Hepatic stellate cell (primary cell): ENCODE results near the gene ADARB2.

Source experiments
- DNase-seq: peaks from one replicate; pipeline ENCODE4 v3.0.0; 2011; ENCODE audit warnings: low spot score

ADARB2 gene

DNA sequence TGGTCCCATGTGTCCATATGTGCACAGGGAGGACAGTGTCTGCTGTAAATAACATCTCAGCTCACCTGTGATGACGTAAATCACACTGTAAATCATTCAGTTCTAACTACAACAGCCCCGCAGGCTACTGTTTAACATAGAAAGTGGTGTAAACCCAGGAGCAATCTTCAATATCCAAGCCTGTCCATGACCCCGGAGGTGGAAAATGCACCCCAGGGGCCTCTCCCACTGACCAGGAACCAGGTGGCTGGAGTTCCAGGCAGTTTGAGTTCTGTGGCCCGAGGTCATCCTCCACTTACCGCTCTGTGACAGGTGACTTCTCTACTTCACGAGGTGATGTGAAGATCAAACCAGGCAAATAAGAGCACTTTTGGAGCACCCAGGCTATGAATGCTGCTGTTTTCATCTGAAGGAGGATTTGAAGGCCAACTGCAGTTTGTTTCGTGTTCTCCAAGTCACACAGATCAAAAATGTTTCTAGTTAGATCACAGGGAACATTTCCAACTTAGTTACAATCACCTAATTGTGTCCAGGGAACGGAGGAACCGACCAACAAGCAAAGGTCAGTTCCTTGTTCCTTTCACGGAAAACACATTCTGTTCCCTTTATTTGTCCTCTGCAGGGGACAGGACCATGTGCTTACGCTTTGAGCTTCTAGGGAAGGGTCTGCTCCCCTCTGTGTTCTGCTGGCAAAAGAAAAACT is 549.3 kb downstream of the ADARB2 start:
- no peak for DNase-seq

DNA sequence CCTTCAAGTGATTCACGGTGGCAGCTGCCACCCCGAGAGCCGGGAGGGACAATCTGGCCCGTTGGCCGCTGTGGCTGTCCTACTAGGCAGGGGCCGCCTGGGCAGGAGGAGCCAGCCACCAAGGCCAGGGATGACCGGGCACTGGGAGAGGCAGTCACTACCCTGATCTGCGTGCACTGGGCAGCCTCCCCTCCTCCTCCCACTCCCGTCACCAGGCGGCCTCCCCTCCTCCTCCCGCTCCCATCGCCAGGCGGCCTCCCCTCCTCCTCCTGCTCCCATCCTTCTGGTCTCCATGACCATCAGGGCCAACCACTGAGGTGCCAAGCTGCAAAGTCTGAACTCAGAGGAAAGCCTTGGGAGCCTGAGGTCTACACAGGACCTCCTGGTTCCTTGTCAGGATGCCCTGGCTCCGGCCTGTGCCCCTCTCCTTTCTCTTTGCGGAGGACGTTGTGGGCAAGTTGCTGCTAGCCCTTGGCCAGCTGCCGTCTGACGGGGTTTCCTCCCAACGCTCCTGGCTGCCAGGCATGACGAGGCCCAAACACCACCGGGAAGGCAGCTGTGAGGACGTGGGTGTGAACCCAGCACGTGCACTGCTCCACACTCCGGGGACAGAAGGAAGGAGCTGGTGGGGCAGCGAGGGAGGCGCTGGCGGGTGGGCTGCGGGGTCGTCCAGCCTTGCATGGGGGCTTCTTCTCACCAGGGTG is 550.0 kb downstream of the ADARB2 start:
- no peak for DNase-seq

DNA sequence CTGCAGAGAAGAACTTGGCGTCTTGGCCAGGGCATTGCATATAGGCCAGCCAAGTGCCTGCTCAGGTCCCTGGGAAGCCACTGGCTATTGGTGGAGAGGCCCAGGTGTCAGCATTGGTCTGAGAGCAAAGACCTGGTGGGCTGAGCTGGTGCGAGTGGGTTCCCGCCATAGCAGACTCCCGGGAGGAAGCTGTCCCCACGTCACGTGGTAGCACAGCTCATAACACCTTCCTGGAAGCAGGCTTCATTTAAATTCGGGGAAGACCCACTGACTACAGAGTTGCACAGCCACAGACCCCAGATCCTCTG is 550.7 kb downstream of the ADARB2 start:
- DNase-seq, result no peak

DNA sequence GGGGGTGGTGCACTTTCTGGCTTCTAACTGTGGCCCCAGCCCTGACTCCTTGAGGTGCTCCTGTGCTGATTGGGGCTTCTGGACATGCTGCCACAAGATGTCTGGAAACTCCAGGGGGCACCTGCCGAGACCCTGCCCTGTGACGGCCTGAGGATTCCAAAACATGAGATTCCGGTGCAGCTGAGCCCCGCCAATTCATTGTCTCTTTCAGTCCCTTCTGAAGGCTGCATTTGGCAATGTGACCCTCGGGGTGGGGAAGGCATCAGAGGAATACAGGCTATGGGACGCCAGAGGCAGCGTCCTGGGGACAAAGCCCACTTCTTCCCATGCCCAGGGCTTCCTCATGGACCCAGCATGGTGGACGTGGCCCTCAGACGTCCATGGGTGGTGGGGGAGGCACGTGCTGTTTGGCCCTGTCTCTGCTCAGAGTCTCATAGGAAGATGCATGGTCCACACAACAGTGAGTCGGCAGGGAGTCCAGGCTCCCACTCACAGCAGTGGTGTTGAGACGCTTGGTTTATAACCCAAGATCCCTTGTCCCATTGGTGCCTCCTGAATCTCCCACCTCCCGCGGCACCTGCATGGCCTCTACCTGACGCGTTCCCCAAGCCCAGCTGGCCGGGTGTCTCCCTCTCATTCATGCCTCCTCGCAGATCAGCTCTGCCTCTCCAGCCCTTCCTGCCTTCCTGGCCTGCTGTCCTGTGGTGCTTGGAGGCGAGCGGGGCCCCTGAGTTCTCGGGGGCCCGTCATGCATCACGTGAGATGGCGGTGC is 551.2 kb downstream of the ADARB2 start:
- no peak for DNase-seq

DNA sequence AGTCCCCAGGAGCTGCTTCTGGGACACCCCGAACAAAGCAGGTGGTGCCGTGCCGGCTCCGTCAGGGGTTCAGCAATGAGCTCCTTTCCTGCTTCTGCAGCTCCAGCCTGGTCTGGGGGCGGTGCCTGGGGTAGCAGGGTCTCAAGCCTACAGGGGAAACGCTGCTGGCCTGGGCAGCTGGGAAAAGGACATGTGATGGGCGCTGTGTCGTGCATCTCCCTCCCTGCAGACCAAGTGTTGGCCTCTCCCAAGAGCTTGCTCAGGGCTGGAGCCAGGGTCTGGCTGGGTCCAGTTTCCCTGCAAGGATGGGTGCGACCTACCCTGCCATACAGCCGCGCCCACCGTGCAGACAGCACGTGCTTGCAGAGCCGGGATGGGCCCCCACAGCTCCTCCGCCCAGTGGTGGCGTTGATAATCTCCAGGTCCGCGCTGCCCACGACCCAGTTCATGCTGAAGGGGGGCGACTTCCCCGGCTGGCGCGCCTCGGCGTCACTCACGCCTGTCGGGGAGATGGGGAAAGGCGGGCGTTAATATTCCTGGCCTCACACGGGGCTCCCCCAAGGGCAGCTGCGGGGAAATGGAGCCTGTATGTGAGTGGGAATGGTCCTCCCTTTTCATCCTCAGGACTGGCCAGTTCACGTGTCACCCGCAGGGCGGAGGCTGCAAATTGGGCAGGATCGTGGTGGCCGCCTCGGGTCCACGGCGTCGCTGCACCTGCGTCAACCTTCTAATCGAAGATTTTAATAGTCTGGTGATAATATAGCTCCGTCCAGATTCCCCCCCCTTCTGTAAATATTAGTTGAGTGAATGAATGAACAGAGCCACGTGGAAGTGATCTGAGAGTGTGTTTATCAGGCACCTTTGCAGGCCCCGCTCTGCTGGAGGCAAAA is 552.5 kb downstream of the ADARB2 start:
- DNase-seq, result no peak

DNA sequence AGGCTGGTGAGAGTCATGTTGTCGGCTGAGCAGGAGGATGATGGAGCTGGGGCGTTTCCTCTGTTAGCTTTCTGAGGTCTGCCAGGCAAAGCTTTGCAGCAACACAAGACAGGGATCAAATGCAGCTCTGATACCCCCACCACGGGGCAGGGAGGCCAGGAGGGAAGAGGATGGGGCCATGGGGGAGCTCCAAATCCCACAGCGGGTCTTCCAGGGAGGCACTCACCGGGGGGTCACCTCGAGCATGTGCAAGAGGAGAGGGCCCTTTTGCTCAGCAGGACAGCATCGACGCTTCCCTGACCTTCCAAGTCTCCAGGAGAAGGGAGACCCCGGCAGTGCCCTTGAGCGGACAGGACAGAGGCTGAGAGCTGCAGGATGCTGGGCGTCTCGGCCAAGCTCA is 553.6 kb downstream of the ADARB2 start:
- DNase-seq, result no peak

DNA sequence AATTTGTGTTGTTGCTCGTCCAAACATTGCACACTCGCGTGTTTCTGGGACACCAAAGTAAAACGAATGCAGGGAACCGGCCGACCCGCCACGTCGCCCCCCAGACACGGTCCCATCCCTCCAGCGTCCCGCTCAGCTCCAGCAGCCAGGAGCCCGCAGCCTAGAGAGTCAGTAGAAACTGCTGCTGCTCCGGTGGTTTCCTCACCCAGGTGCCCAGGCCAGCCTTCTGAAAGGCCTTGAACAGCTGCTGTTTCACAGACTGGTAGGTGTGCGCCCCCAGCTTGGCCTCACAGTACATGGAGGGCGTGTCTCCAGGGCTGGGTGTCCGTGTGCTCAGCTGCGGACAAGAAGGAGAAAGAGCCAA is 554.3 kb downstream of the ADARB2 start:
- no peak for DNase-seq

DNA sequence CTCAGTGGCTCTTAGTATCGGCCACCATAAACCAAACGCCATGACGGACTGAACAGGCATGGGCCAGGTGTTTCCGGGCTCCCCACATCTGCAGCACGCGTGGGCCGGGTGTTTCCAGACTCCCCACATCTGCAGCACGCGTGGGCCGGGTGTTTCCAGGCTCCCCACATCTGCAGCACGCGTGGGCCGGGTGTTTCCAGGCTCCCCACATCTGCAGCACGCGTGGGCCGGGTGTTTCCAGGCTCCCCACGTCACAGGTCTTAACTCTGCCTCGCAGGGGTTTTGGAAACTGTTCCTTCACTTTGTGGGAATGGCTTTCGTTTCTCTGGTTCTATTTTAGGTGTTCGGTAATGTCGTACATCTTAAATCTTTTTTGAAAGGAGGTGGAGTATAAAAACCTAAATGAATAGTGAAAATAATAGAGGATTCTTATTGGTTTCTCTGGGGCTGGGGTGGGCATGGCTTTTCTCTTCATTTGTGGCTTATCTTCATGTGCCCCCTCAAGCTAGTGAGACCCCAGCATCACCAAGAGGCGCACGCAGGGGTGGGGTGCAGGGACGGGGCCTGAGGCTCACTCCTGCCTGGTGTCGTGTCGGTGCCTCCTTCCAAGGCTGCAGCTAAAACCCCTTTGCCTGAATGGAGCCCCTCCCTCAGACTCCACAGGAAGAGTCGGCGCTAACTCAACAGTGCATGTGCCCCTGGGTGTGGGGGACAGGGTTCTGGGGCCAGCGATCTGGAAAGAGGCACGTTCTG is 554.9 kb downstream of the ADARB2 start:
- no peak for DNase-seq

DNA sequence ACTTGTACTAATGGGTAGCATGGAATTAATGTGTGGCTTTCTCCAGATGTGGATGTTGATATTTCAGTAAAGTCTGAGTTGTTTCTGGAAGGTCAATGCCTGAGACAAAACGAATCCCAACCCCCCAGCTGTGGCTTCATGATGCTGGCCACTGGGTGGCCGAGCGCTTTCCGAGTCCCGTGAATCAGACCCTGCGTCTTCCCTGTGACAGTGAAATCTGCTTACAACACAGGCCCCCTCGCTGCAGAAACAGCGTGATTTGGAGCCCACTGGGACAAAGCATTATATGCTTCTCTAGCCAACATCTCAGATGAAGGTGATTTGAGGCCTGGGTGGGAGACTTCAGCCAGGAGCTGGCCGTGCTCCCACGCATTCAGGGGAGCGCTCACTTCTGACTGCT is 556.5 kb downstream of the ADARB2 start:
- DNase-seq, result peak; percentile 34

DNA sequence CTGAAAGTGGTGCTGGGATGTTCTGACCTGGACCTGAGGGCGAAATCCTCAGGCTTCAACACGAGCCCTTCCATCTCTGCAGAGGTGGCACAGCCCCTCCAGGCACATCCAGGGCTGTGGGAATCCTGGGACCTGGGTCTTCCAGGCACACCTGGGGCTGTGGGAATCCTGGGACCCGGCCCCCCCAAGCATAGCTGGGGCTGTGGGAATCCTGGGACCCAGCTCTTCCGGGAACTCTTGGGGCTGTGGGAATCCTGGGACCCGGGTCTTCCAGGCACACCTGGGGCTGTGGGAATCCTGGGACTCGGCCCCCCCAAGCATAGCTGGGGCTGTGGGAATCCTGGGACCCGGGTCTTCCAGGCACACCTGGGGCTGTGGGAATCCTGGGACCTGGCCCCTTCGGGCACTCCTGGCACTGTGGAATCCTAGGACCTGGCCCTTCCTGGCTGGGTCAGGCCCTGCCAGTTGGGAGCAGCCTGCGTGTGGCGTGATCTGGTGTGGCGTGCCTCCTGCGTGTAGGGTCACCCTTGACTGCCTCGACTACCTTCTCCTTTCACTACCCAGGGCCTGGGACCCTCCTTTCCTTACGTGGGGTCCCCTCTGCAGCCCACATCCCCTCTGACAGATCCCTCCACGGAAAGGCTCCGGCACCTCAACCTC is 557.1 kb downstream of the ADARB2 start:
- no peak for DNase-seq

DNA sequence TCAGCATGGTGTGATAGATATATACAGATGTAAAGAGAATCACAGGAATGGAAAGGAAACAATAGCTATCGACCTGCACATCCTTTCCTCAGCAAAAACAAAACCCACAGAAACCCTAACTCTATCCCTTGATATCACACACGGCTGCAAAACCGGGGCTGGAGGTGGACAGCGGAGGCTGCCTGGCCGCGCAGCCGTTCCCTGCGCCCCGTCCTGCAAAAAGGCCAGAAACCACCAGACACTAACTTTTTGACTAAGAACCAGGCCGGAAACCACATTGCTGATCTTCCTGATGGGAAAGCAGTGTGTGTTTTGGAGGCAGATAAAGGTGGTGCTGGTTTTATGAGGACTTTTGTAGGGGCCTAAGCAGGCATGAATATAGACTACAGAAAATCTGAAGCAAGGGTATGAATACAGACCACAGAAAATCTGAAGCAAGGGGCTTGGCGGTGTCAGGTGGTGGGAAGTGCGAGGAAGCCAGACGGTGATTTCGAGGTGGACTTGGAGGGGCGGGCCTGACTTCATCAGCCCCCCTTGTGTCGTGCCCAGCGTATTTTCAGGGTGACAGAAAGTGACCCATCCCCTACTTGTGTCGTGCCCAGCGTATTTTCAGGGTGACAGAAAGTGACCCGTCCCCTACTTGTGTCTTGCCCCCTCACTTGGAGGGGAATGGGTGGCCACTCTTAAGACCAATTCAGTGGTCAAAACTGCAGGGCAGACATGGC is 557.8 kb downstream of the ADARB2 start:
- no peak for DNase-seq

DNA sequence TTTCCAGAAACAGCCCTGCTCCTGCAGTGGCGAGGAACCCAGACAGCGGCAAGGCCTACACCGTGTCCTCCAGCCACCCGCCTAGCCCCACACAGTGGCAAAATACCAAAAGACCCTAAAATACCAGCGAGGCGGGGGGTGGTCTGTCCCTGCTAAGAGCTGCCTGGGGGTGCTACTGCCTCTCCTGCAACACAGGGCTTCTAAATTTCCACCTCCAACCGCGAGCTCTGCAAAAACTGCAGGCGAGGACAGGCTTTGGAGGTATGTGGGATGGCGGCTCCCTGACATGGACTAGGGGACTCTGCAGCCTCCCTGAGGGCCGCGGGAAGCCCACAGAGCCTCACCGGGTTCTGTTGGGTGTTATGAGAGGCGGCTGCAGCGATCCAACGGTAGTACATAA is 558.8 kb downstream of the ADARB2 start:
- DNase-seq, result no peak

DNA sequence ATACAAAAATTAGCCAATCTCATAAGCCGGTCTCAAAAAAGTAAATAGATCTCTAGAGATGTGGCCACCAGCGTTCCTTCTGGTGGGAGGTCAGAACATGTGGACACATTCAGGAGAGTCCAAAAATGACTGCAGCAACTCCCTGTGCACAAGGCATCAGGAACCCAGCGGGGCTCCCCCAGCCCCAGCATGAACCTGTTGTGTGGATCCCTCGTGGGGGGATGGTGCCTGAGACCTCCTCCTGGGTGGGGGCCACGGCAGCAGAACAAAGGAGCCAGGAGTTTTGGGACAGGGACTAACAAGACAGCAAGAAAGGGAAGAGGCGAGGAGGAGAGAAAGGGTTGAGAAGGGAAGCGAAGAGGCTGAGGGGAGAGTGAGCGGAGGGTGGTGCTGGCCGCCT is 559.4 kb downstream of the ADARB2 start:
- DNase-seq, result no peak

DNA sequence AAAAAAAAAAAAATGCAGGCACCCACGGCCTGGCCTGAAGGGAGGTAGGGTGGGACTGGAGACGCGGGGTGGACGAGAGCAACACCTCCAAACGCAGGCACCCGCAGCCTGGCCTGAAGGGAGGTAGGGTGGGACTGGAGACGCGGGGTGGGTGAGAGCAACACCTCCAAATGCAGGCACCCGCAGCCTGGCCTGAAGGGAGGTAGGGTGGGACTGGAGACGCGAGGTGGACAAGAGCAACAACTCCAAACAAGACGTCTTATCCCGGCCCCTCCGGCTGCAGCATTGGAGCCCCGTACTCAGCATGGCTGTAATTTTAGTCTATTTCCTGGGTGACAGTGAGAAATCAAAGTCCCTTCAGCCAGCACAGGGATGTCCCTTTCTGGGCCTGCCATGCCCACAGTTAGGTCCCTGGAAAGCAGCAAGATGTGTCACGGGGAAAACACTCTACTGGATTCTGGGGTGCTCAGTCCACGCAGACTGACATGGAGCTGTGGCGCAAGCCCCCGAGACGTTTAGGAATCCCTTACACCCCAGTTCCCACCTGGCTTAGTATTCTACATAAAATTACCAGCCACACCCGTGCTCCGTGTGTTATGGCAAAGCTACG is 561.3 kb downstream of the ADARB2 start:
- DNase-seq, result no peak

DNA sequence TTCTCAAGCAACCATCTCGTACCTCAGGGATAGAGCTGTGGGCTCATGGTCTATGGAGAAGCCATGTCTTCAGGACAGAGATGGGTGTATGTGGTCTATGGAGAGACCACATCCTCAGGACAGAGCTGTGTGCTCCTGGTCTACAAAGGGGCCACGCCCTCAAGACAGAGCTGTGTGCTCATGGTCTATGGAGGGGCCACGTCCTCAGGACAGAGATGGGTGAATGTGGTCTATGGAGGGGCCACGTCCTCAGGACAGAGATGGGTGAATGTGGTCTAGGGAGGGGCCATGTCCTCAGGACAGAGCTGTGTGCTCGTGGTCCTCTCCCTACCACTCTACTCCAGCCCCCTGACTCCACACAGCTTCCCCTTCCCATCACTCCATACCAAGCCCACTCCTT is 563.3 kb downstream of the ADARB2 start:
- no peak for DNase-seq

DNA sequence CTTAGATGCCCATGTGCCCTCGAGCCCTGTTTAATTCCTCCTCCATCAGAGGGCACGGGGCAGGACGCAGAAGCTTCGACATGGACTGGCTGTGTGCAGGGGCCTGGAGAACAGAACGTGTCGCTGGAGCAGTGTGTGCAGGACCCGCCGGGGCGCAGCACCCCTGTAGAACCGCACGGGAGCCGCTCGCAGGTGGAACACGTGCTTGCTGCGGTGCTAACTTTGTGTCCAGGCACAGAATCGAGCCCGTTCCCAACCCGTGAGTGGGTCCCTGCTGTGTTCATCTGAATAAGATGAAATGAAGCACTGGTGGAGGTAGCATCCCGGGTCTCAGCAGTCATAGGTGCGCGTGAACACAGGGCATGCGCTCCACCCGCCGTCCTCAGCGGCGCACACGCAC is 564.2 kb downstream of the ADARB2 start:
- DNase-seq, result no peak

DNA sequence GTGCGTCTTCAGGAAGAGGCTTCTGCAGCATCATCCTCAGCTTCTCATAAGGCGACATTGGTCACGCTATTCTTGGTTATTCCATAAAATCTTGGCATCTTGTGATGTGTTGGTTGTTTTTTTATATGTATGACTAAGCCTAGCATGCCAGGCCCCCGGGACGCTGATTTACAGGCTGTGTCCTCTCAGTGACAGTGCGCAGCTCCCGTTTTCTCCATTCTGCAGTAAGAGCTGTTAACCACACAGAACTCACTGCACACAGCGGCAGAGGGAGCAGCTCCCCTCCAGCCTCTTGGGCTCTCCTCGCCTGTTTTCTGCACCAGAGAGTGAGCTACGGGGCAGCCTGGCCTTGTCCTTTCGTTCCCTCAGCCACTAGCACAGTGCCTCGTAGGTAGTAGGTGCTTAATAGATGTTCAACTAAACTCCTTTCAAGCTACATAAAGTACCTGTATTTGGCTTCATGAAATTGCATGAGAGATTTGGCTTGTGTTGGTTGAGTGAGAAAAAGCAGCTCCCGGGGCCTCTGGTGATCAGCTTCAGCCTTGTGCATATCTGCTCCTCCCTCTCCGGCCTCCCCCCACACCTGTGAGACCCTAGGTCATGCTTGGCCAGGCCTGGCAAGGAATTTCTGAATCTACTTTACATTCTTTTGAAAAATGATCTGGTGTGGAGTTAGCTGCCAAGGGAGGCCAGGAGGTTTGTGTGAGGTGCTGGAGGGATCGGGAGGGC is 564.9 kb downstream of the ADARB2 start:
- DNase-seq, result no peak

DNA sequence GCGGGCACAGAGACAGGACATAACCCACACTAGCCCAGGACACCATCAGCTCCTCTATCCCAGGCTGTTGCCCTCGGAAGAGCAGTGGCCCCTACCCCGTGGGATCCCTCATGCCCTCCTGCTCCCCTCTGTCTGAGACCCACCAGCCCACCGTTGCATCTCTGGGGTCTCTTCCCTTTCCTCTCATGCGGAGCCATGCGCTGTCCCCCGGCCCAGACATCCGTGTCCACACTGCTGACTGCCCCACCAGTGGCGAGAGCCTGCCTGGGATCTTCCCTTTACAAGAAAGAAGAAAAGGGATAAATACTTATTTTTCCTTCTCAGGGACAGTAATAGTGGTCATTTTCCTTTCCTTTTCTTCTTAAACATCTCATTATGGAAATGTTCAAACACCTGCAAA is 565.7 kb downstream of the ADARB2 start:
- DNase-seq, result no peak

DNA sequence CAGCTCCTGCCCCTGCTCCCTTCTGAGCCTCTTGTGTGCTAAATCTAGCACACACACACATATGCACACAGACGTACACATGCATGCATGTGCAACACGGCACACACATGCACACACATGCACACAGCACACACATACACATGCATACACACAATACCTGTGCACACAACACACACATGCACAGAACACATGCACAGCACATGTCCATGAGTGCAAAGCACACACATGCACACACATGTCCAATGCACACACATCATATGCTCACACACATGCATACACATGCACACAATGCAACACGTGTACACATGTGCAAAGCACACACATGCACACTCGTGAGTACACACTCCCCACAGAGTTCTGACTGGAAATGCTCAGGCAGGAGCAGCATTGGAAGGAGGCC is 566.1 kb downstream of the ADARB2 start:
- no peak for DNase-seq

DNA sequence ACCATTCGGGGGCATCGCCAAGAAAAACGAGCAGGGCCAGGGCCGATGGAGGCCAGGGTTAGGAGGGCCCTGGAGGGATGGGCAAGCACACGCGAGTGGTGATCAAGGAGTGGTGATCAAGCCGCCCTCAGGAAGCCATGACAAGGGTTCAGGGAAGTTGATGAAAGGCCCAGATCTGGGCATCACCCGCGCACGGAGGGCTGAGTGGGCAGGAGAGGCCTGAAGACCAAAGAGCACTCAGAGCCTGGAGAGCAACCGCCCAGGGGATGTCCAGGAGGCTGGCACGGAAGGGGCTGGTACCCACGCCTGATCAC is 566.5 kb downstream of the ADARB2 start:
- DNase-seq, result no peak
